Fibroblast of mammary gland (primary cell): ENCODE results near the gene HHAT.

Experiments
- DNase-seq: peaks from one replicate; pipeline ENCODE4 v3.0.0-alpha.2; 2010; ENCODE audit warnings: low read depth
- H3K4me3 ChIP-seq: 2 replicates; pipeline ENCODE4 v1.5.1; 2011; ENCODE audit warnings: low read depth, mild to moderate bottlenecking, low read length, moderate library complexity; ENCODE audit not compliant: control insufficient read depth
- TF ChIP-seq, protein P1 (sequence below): conservative IDR thresholded peaks from 2 replicates; pipeline ENCODE4 v1.5.1; 2011; ENCODE audit warnings: low read depth, low read length, inconsistent platforms; ENCODE audit not compliant: control insufficient read depth, insufficient read depth

HHAT gene

GRCh38 chr1:210311726-210312493 lies 16.8 kb upstream of the HHAT start:
- peak; percentile 47 for DNase-seq
- H3K4me3 ChIP-seq = no peak overlapping the region
- TF ChIP-seq, protein P1, sequence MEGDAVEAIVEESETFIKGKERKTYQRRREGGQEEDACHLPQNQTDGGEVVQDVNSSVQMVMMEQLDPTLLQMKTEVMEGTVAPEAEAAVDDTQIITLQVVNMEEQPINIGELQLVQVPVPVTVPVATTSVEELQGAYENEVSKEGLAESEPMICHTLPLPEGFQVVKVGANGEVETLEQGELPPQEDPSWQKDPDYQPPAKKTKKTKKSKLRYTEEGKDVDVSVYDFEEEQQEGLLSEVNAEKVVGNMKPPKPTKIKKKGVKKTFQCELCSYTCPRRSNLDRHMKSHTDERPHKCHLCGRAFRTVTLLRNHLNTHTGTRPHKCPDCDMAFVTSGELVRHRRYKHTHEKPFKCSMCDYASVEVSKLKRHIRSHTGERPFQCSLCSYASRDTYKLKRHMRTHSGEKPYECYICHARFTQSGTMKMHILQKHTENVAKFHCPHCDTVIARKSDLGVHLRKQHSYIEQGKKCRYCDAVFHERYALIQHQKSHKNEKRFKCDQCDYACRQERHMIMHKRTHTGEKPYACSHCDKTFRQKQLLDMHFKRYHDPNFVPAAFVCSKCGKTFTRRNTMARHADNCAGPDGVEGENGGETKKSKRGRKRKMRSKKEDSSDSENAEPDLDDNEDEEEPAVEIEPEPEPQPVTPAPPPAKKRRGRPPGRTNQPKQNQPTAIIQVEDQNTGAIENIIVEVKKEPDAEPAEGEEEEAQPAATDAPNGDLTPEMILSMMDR = no peak

DNA sequence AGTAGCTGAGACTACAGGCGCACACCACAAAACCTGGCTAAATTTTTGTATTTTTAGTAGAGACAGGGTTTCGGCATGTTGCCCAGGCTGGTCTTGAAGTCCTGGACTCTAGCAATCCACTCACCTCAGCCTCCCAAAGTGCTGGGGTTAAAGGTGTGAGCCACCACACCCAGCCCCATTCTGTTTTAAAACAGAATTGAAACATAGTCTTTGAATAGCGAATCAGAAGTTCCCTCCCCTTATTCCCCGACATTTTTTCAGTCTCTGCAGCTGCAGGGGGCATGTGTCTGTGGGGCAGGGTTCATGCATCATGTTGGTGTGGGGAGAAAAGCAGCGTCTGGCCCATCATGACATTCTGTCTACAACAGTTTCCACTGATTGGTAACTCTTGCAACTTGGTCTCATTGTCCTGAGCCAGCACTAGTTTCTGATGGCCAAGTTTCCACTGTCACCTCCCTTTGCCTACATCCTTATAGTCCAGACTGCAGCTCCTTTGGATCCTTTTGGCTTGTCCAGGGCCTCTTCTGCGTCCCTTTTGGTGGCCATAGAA lies 15.6 kb upstream of the HHAT start:
- TF ChIP-seq, protein P1 = no peak
- no peak for DNase-seq
- H3K4me3 ChIP-seq = no peak overlapping the region

DNA sequence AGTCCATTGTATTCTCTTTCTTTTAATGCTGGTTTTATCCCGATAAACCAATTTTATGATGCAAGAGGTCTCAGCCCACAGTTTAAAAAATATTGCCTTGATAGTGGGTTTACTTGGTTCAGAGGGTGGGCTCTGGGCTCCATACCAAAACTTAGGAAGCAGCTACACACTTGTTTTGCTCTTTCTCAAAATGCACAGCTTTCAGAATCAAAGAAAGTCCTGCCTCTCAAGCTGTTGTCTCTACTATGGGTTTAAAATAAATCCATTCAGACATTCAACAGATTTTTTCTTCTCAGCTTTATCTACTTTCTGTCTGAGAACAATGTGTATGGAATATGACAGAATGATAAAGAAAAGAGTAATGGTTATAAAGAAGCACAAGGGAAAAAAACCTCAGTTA lies 14.8 kb upstream of the HHAT start:
- DNase-seq = no peak
- H3K4me3 ChIP-seq = no peak overlapping the region
- TF ChIP-seq, protein P1 = no peak

- TF ChIP-seq, protein P1 = no peak
Observed at GRCh38 chr1:210315529-210315928, 13.2 kb upstream of the HHAT start.

DNA sequence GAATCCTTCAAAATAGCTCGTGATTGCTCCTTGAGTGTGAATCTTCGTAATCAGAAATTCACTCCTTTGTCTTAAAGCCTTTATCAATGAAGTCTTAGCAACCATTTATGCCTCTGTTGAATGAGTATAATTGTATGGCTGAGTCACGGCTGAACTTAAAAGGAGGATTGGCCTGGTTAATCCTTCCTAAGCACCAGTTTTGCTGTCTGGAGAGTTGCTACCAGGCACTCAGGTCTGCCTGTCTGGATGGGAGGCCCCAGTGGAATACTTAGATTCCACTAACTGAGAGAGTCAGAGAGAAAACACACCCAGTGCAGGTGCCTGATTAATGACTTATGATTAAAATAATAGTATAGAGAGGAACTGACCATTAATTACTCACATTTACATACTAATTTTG lies 7.6 kb upstream of the HHAT start:
- TF ChIP-seq, protein P1 = no peak
- H3K4me3 ChIP-seq = no peak overlapping the region
- no peak for DNase-seq

More at GRCh38 chr1:210315529-210315928, 13.2 kb upstream of the HHAT start:
- no peak overlapping the region for H3K4me3 ChIP-seq
- DNase-seq = no peak

DNA sequence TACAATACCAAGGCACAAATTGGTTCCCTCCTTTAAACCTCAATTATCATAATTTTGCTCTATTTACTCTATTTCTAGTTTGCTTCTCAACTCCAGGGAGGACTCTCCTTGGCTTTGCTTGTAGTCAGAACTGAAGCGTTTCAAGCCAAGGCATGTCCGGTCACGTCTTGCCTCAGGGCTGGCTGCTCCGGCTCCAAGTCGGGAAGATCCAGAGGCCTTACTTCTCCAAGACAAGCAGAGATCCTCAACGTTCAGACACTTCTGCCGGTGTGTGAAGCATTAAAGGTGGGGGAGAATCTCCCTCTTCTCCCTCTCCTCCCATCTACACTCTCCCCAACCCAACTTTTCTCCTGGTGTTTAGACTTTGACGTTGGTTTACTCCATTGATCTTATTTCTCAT lies 7.2 kb upstream of the HHAT start:
- TF ChIP-seq, protein P1 = no peak
- DNase-seq = no peak
- no peak overlapping the region for H3K4me3 ChIP-seq
